A673 (cell line): ENCODE data around the gene NFATC2. TPM values are rescaled to one million over a fixed set of nuclear protein-coding genes. Genes with fewer than 3 reads are reported as not detected.

ENCODE experiments used
- BruUV-seq: library from RNA; stranded (reverse); fragments of 400-500 nt; replicated peaks from 2 replicates; lab custom pipeline; 2021; lab: Mats Ljungman, UMichigan
- CTCF ChIA-PET: fragments of 300-600 bp; sonication (Branson Sonifier 250); formaldehyde crosslinking; loops from one replicate; lab custom pipeline; 2022; ENCODE audit warnings: antibody characterized with exemption; lab: Charles Lee
- POLR2A ChIA-PET: fragments of 300-600 bp; sonication (Branson Sonifier 250); formaldehyde crosslinking; loops from one replicate; lab custom pipeline; 2022; ENCODE audit warnings: antibody characterized with exemption; ENCODE audit not compliant: low non-redundant PET; lab: Charles Lee
- DNase-seq: peaks from one replicate; pipeline ENCODE4 v3.0.0-alpha.2; 2015; ENCODE audit warnings: low spot score
- H3K27ac ChIP-seq: fragments of 200-600 bp; sonication (generic); 2 replicates; pipeline ENCODE4 v1.5.1; 2016; ENCODE audit warnings: mixed run types, low read depth, mild to moderate bottlenecking, mixed read lengths, antibody characterized with exemption, low read length; ENCODE audit not compliant: poor library complexity, severe bottlenecking
- H3K27me3 ChIP-seq: fragments of 200-600 bp; sonication (generic); replicated peaks from 2 replicates; pipeline ENCODE4 v1.6.1; 2017; ENCODE audit warnings: mixed run types, low read depth, mild to moderate bottlenecking, mixed read lengths, antibody characterized with exemption, low read length; ENCODE audit not compliant: insufficient read depth, poor library complexity
- H3K36me3 ChIP-seq: fragments of 200-600 bp; sonication (generic); 2 replicates; pipeline ENCODE4 v1.6.1; 2016; ENCODE audit warnings: mixed run types, mild to moderate bottlenecking, mixed read lengths, antibody characterized with exemption, low read length; ENCODE audit not compliant: insufficient read depth, poor library complexity, severe bottlenecking
- H3K4me1 ChIP-seq: fragments of 200-600 bp; sonication (generic); 2 replicates; pipeline ENCODE4 v1.6.1; 2017; ENCODE audit warnings: mixed run types, mild to moderate bottlenecking, mixed read lengths, antibody characterized with exemption, low read length; ENCODE audit not compliant: insufficient read depth, poor library complexity, severe bottlenecking
- H3K4me3 ChIP-seq: fragments of 200-600 bp; sonication (generic); 2 replicates; pipeline ENCODE4 v1.5.1; 2016; ENCODE audit warnings: low read depth, mixed run types, mild to moderate bottlenecking, mixed read lengths, low read length; ENCODE audit not compliant: poor library complexity, severe bottlenecking
- H3K9me3 ChIP-seq: fragments of 200-600 bp; sonication (generic); 2 replicates; pipeline ENCODE4 v1.6.1; 2016; ENCODE audit warnings: mixed run types, low read depth, mild to moderate bottlenecking, mixed read lengths, antibody characterized with exemption, low read length; ENCODE audit not compliant: poor library complexity, severe bottlenecking
- CTCF ChIP-seq: fragments of 300-800, 200-600 bp; sonication (generic); conservative IDR thresholded peaks from 2 replicates; pipeline ENCODE4 v1.5.1; 2017; ENCODE audit warnings: low read depth, mild to moderate bottlenecking, antibody characterized with exemption, low read length, moderate library complexity, mixed read lengths
- EZH2 ChIP-seq: fragments of 200-600 bp; sonication (generic); IDR thresholded peaks from 2 replicates; pipeline ENCODE4 v1.6.1; 2017; ENCODE audit warnings: borderline replicate concordance, low read depth, mild to moderate bottlenecking, mixed read lengths, antibody characterized with exemption, low read length; ENCODE audit not compliant: poor library complexity, severe bottlenecking
- intact Hi-C: fragments of 100-400 bp; cut with micrococcal nuclease; formaldehyde crosslinking; loops from one replicate; pipeline ENCODE4 v1.10.0; 2022; ENCODE audit not compliant: unreplicated experiment
- total RNA-seq: library from RNA; stranded (reverse); gene quantifications from 2 replicates; pipeline ENCODE4 v1.2.3, GENCODE V29; 2021

NFATC2 gene
- total RNA-seq, 1 experiment from 2014 or later = 0.64 TPM

GRCh38 chr20:51450984-51451383 lies 91.5 kb downstream of the NFATC2 start:
- no peak for DNase-seq
- ChIA-PET POLR2A (interaction anchor here (0.6 kb wide), 1 partner anchor 76 kb away, joined by 6 read pairs; no protein-coding TSS in a partner anchor), CTCF (interaction anchor here (0.6 kb wide), 1 partner anchor 69 kb away, joined by 3 read pairs; no protein-coding TSS in a partner anchor)
- no TSS peak for BruUV-seq
- Histone ChIP-seq H3K36me3 (no peaks in the 10 kb centered on the region), H3K27ac (no peak overlapping the region), H3K9me3 (peaks cover 5% of the 10 kb centered on the region), H3K4me1 (peaks cover 13% of the 10 kb centered on the region), H3K4me3 (no peak overlapping the region), H3K27me3 (no peaks in the 10 kb centered on the region)
- intact Hi-C loops = no loop called here
- TF ChIP-seq EZH2 = no peak
- TF ChIP-seq CTCF = no peak

GRCh38 chr20:51450221-51450712 lies 92.3 kb downstream of the NFATC2 start:
- Histone ChIP-seq H3K4me1 (peaks cover 13% of the 10 kb centered on the region), H3K27ac (no peak overlapping the region), H3K36me3 (no peaks in the 10 kb centered on the region), H3K9me3 (peaks cover 5% of the 10 kb centered on the region), H3K4me3 (no peak overlapping the region), H3K27me3 (no peaks in the 10 kb centered on the region)
- intact Hi-C loops = no loop called here
- ChIA-PET CTCF (no interaction called here), POLR2A (interaction anchor here (0.6 kb wide), 1 partner anchor 75 kb away, joined by 6 read pairs; no protein-coding TSS in a partner anchor)
- no peak for TF ChIP-seq CTCF
- no TSS peak for BruUV-seq
- DNase-seq = no peak

- no peak overlapping the region for H3K4me3 ChIP-seq
- intact Hi-C loops = no loop called here
- no TSS peak for BruUV-seq
- H3K27ac ChIP-seq = no peak overlapping the region
- H3K27me3 ChIP-seq = no peaks in the 10 kb centered on the region
- peaks cover 3% of the 10 kb centered on the region for H3K9me3 ChIP-seq
- ChIA-PET POLR2A (no interaction called here), CTCF (no interaction called here)
- no peak for DNase-seq
- TF ChIP-seq CTCF (no peak), EZH2 (no peak)
- peaks cover 13% of the 10 kb centered on the region for H3K4me1 ChIP-seq
- H3K36me3 ChIP-seq = no peaks in the 10 kb centered on the region
These were observed 92.9 kb downstream of the NFATC2 start for GRCh38 chr20:51449498-51450220.
